Measurements from ENCODE around the gene SLC2A13.

DNA sequence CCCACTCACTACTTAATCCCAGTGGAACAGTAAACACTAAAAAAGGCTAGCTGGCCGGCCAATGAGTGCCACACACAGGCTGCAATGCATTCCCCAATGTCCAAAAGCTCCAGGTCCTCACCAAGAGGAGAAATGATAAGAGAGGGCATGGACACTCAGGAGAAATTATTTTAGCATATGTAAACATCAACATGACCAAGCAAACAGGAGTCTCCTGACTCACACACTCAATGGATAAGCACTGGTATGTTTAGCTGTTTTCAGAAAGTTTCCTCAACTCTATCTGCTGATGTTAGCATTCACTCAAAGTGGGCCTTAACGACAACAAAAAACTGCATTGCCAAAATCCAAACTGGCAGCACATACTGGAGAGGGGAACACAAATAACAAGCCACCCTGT is 105.0 kb downstream of the SLC2A13 start:
- TF ChIP-seq CTCF (IDR thresholded peaks at IDR 0.05) (no peak), POLR2A (IDR thresholded peaks at IDR 0.05) (no peak)
